GM21526 (cell line): Measurements from ENCODE around the gene SPIRE1.
"Not testable (repeated sequence)": the region's sequence is repeated elsewhere in the genome, so short reads cannot be mapped to it uniquely, and the experiment has no call there.

Experiments
- ATAC-seq: cut with Tn5 transposase; IDR thresholded peaks from one replicate; pipeline ENCODE4 v1.9.1; 2021; ENCODE audit warnings: moderate library complexity; ENCODE audit not compliant: unreplicated experiment, low FRiP score

Gene SPIRE1

DNA sequence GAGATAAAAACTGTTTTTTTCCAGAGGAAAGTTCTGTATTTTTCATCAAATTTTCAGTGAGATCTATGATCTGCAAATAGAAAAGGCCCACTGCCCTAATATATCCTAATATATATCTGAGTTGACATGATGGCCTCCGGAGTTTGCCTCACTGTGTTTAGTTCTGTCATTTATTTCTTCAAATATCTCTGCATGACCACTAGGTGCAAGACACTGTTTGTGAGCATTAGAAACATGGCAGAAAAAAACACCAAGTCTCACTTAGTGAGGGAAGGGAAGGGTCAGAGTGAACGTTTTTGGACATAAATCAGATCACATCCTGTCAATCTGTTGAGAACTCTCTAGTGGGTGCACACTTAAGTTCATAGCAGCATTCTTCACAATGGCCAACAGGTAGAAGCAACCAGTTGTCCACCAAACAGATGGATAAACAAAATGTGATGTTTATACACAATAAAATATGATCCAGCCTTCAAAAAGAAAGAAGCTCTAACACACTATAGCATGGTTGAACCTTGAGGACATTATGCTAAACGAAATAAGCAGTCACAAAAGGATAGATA lies 53.4 kb downstream of the SPIRE1 start:
- no peak for ATAC-seq

DNA sequence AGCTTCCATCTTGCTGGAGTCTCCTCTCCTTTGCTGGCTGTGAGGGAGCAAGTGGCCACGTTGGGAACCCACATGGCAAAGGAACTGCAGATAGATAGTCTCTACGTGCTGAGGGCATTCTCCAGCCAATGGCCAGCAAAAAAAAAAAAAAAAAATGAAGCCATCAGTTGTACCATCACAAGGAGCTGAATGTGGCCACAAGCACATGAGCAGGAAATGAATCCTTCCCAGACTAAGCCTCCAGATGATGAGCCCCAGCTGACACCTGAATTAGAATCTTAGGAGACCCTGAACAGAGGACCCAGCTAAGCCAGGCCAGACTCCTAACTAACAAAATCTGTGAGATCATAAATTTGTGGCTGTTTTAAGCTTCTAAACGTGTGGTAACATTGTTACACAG lies 57.9 kb downstream of the SPIRE1 start:
- no peak for ATAC-seq

DNA sequence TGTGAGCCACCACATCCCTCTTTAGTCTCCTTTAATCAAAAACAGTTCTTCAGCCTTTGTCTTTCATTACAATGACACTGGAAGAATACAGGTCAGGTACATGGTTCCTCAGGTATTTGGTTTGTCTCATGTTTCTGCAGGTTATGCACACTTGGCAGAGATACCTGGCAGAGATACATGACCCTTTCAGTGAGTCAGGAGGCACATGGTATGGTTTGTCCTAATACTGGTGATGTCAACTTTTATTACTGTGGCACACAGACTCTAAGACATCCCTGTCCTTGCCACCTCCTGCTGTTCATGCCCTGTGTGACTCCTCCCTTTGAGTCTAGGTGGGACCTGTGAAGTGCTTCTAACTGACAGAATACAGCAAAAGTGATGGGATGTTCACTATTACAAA lies 58.4 kb downstream of the SPIRE1 start:
- no peak for ATAC-seq

DNA sequence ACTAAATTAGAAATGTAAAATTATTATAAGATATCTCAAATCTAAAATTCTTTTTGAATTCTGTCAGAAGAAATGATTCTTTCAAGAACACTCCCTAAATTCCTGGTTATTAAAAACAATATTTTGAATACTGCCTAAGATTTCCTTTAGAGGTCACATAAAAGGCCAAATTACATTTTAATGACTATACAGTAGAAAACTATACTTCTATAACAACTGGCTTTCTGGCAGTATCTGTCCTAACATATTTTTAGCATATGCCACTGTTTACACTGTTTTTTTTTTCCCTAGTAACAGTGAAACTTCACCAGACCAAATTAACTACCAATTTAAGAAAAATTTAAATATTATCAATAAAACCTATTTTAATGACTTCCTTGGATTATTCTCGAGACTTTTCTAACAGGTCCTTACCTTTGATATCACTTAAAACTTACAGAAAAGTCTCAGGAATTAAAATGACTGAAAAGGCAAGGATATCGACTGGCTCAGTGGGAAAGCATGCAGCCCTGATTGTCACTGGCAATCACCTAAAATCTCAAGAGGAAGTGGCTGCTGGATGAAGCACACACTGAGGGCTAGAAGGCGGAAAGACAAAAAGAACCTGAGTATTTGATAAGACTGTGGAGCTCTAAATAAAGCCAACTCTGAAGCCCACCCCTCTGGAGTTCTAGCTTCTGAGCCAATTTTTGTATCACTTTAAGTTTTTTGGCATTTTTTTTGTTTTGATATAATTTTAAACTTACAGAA lies 59.6 kb downstream of the SPIRE1 start:
- ATAC-seq, result no peak

DNA sequence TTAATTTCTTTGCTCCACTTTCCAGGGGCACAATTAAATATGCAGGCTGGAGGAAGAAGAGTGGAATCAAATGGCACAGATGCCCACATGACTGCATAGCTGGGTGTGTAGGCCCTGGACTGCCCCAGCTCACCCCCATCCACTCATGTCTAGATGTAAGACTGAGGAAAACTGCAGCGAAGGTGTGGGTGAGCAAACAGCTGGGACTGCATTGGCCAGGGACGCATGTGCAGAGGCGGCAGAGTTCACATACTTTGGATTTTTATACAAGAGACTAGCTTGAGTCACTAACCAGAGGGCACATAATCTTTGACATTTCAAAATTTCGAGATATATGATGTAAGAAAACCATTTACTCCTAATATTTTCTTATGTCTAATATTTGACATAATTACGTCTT lies 60.1 kb downstream of the SPIRE1 start:
- no peak for ATAC-seq

DNA sequence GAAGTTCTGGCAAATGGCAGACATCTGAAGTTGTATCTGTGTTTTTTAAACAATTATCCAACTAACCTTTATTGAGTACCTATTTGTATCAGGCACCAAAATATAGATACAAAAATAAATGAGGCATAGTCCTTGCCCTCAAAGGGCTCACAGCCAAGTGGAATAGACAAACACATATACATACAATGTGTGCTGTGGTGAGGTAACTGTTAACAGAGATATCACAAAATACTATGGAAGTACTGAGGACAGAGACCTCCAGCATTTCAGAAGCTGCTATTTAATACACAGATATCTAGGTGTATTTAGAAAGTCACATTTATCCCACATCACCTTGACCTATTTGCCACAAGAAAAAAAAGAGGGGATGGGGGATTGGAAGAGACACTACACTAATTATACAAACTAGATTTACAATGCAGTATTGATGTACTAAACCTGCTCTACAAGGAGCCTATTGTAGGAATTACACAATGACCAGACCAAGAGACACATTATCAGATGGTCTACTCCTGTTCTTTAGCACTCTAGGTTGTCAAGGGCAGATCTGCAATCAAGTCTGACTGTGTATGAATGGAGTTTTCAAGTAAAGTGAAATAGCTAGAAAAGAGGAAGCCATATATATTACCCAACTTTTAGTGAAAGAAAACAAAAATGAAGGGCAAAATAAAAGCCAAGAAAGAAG lies 62.2 kb downstream of the SPIRE1 start:
- no peak for ATAC-seq

DNA sequence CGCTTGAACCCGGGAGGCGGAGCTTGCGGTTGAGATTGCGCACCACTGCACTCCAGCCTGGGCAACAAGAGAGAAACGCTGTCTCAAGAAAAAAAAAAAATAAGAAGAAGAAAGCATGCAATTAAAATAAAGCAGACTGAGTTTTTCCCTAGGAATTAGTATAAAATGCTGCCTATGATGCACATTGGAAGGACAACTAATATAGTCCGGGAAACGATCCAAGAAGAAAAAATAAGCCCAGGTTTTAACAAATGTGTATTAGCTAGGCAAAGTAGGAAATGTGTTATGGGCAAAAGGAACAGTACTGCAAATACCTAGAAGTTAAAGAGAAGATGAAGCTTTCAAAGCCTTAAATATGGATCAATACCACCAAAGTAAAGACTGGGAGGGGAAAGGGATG lies 64.0 kb downstream of the SPIRE1 start:
- no peak for ATAC-seq

DNA sequence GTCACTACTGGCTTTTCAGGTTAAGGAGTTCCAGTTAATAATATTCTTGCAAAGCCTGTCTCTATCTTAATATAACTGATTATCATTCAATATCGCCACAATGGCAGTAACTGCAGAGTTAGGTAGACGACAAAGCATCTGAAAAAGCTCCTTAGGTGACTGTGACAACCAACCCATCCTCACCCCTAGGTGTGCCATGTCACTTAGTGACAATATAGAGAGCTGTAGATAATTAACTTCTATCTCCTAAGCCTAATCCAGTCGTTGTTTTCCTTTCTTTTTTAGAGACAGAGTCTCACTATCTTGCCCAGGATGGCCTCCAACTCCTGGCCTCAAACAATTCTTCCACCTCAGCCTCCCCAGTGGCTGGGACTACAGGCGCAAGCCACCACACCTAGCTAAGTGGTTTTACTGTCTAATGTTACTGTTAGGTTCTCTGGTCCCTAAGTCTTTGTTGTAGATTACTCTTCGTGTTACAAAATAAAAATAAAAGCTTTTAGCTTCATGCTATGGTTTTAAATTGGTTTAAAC lies 65.2 kb downstream of the SPIRE1 start:
- ATAC-seq, result no peak

DNA sequence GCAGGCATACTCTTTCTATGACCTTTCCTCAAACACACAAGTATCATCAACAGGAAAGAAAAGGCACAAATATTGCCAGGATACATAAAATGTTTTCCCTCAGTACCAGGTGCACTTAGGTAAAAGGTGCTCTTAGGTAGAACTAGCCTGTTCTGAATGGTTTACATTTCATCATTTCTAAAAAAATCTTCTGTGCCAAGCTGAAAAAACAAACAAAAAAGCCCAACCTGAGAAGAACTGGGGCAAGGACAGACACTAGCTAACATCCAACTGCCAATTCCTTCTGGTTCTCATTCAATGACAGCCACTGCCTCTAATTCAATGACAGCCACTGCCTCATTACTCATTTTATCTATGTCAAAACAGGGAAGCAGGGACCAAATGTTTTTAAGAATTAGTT lies 68.5 kb downstream of the SPIRE1 start:
- ATAC-seq, result no peak

DNA sequence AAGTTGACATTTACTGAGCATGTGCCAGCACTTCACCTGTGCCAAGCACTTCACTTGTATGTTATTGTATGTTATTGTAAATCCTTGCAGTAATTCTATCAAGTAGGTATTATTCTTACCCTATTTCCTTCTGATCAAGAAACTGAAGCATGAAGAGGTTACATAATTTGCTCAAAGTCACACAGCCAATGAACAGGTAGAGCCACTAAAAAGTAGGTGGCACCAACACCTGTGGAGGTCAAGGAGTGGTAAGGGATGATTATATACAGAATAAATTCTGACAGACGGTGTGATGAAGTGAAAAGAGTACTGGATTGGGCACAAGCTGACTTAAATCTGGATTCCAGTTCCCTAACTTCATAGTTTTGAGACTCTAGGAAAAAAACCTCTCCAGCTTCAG lies 71.0 kb downstream of the SPIRE1 start:
- ATAC-seq, result no peak

DNA sequence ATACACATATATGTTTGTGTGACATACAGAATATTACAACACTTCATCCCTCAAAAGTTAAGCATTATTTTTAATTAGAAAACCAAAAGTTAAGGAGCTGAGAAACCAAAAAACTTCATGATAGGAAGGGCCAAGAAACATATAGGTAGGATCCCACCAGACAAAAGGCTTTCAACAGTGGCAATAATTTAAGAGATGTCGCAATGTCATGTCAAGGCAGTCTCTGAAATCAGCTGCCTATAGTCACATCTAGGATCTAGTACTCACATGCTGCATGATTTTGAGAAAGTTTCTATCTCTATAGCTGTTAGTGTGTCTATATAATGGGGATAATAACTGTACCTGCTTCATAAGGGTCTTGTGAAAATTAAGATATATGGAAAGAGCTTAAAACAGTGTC lies 72.7 kb downstream of the SPIRE1 start:
- ATAC-seq, result no peak

DNA sequence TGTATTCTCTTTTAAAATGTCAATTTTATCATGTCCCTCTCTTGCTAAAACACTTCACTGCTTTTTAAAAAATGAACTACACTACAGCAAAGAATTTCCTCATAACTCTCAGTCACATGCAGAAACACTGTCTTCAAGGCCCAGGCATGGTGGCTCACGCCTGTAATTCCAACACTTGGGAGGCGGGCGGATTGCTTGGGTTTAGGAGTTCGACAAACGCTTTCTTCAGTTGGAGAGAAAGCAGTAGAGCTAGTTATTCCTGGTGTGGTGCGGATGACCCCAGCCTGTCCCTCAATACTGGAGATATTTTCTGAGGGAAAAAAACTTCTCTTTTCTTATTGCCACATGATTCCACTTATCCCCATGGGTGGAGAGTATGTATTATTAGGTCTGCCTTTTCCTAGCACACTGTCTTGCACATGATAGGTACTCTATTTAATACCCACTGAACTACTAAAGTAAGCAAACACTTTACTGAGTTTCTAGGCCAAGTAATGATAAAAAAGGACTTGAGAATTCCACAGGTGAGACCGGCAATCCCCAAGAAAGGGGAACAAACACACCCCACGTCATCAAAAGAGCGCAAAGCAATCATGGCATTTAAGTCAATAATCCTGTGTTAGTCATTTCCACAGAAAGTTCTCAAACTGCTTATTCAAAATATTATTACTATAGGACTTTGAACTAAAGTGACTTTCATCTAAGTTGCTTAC lies 77.1 kb downstream of the SPIRE1 start:
- no peak for ATAC-seq

DNA sequence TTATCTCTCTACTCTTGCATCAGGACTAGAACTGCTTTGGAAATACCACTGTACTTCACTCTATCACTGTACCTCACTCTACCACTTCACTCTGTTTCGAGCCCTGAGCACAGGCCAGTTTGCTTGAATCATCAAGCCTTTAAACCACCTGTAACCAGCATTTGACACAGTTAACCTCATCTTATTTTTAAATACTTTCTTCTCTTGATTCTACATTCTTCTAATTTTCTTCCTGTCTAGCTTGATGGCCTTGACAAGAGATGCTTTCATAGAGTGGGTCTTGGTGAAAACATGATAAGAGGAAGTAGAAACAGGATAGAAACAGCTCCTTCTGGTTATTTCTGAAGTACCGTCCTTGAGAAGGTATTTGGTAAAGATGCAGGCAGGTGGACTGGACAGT lies 78.1 kb downstream of the SPIRE1 start:
- peak; percentile 75 for ATAC-seq

DNA sequence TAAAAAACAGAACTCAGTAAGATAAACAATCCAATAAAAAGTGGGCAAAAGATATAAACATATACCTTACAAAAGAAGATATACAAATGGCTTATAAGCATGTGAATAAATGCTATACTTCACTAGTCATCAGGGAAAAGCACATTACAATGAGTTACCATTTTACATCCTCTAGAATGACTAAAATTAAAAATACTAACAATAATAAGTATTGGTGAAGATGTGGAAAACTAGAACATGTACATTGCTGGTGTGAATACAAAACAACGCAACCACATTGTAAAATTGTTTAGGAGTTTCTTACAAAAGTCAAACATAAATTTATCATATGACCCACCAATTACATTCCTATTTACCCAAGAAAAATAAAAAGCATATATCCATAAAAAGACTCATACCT lies 80.1 kb downstream of the SPIRE1 start:
- ATAC-seq, result no peak

DNA sequence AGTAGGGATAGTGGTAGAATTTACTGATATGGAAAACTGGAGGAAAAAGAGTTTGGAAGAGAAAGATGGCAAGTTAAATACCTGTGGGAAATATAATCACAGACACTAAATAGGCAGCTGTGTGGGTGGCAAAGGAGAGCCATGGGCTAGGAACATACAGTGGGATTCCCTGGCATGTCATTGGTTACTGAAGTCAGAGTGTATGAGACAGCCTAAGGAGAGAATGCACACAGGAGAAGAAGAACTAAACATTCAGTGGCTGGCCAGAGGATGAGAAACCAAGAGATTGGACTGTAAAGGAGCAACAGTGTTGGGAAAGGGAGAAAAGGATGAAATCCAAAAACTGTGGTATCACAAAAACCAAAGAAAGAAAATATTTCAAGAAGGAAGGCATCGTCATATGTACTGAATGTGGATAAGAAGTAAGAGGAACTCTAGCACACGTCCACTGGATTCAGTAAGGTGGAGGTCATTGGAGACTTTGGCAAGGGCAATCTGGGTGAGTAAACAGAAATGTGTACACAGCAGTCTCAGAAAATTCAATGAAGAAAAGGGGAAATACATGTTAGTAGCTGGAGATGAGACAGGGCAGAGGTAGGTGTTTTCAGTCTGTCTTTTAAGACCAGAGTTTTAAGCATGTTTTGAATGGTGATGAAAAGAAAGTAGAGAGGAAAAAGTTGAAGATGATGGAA lies 83.3 kb downstream of the SPIRE1 start:
- ATAC-seq, result no peak

DNA sequence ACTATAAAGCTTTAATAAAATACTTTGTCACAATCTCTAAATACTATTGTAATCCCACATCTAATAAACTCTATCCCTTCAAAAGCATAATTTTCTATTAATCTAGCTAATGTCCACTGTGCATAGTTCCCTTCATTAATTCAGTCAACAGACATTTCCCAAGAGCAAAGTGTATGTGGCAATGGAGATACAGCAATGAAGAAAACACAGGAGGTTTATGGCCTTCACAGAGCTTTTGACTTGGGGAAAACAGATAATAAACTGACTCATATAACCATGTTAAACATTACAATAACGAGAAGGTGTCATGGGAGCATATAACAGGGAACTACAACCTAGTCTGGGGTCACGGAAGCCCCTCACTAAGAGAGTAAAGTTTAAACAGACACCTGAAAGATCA lies 86.3 kb downstream of the SPIRE1 start:
- ATAC-seq, result no peak

DNA sequence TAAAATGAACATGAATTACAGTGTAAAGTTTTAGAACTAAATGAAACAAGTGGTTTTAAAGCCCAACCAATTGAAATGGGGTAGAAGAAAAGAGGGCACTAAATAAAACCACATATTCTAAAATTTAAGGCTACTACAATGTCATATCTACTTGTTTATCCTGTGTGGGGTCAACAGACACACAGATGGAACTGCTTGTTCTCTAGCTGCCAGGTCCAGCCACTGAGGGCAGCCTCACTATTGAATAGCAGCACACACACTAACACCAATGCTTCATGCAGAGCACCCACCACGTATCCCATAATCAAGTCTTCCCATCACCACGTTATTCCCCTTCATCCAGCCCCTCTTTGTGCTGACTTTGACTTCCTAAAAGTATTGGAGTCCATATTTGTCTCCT lies 88.1 kb downstream of the SPIRE1 start:
- no peak for ATAC-seq

DNA sequence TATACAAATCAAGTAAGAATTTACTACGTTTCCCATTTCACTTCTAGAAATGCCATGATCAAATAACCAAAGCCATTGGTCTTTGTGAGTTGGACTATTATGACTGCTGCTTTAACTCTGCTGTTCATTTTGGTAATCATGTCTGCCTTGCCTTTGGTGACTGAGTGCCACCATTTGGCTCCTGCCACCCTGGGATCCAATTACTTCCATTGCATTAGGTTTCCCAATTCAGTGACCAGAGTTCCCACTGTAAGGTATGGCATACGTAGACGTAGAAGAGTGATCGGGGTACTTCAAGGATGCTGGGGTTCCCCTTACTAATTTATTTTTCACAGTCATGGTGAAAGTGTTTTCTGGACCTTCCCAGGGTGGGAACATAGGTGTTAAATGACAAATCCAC lies 90.1 kb downstream of the SPIRE1 start:
- no peak for ATAC-seq

DNA sequence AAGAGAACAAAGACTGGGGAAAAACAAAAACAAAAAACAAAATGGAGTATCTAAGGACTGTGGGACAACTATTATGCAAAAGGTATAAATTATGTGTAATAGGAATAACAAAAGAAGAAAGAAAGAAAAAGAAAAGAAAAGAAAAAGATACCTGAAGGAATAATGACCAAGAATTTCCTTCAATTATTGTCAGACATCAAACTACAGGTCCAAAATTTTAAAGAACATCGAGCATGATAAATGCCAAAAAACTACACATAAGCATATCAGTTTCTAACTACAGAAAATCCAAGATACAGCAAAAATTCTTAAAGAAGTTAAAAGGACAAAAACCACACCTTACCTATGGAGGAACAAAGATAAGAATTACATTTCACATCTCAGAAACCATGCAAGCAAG lies 93.0 kb downstream of the SPIRE1 start:
- ATAC-seq, result no peak

DNA sequence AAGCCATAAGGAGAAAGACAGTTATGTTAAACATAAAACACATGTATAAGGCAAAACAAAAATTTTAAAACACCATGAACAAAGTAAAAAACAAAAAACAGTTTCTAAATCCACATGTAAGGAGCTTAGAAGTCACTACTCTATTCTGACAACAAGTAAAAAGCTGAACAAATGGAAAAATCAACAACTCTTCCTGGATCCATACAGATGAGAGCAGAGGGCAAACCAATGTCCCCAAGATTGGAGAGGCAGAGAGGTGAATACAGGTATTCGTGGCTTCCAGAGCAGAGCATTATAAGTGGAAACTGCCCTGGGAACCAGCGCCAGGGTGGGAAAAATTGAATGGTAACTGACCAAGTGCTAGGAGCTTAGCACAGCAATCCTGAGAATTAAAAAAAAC lies 93.5 kb downstream of the SPIRE1 start:
- ATAC-seq, result no peak

DNA sequence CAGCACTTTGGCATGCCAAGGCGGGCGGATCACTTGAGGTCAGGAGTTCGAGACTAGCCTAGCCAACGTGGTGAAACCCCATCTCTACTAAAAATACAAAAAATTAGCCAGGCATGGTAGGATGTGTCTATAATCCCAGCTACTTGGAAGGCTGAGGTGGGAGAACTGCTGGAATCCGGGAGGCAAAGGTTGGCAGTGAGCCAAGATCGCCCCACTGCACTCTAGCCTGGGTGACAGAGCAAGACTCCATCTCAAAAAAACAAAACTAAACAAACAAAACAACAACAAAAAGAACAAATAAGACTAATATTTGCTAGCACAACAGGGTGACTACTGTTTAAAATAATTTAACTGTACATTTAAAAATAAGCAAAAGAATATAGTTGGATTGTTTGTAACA lies 97.3 kb downstream of the SPIRE1 start:
- ATAC-seq, result not testable (repeated sequence)
